HepG2 (cell line): ENCODE measurements around the gene PCGF3. TPM values are rescaled to one million over a fixed set of nuclear protein-coding genes. Genes with fewer than 3 reads are reported as not detected.
A peak's percentile ranks its signal among the peaks of the same experiment; 100 is the strongest.

ENCODE experiments used
- ATF7 ChIP-seq, 2 experiments: fragments of 450-650 bp in 1 of 2; sonication (generic) in 1 of 2; formaldehyde crosslinking in 1 of 2; IDR thresholded peaks; 2 replicates each; pipeline versions ENCODE4 v1.4.0 to v1.6.1; 2016 to 2020; ENCODE audit warnings: antibody characterized with exemption in 1 of 2, mild to moderate bottlenecking in 1 of 2, missing genetic modification reagents in 1 of 2
- CBX1 ChIP-seq: IDR thresholded peaks from one replicate; pipeline ENCODE4 v1.6.1; 2016; ENCODE audit warnings: antibody characterized with exemption, low read depth
- ERF ChIP-seq: IDR thresholded peaks from 2 replicates; pipeline ENCODE4 v1.6.1; 2018; ENCODE audit warnings: missing biosample characterization, missing genetic modification reagents
- HDAC2 ChIP-seq: sonication (generic); formaldehyde crosslinking; IDR thresholded peaks from 2 replicates; pipeline ENCODE4 v1.4.0; 2020; ENCODE audit warnings: missing genetic modification reagents
- IKZF1 ChIP-seq: fragments of 450-650 bp; IDR thresholded peaks from 2 replicates; pipeline ENCODE4 v1.7.1; 2016
- ISL2 ChIP-seq: sonication (generic); formaldehyde crosslinking; IDR thresholded peaks from 2 replicates; pipeline ENCODE4 v1.5.0; 2020; ENCODE audit warnings: missing genetic modification reagents
- MATR3 ChIP-seq: sonication (generic); formaldehyde crosslinking; IDR thresholded peaks from 2 replicates; pipeline ENCODE4 v1.4.0; 2020; ENCODE audit warnings: missing genetic modification reagents
- MIER3 ChIP-seq: IDR thresholded peaks from 2 replicates; pipeline ENCODE4 v1.6.1; 2016; ENCODE audit warnings: missing compliant biosample characterization, borderline replicate concordance
- NCOA5 ChIP-seq: sonication (generic); formaldehyde crosslinking; IDR thresholded peaks from 2 replicates; pipeline ENCODE4 v1.4.0; 2020; ENCODE audit warnings: missing genetic modification reagents
- NFYB ChIP-seq: sonication (generic); formaldehyde crosslinking; IDR thresholded peaks from 2 replicates; pipeline ENCODE4 v1.4.0; 2020; ENCODE audit warnings: missing genetic modification reagents
- PAWR ChIP-seq: sonication (generic); formaldehyde crosslinking; IDR thresholded peaks from 2 replicates; pipeline ENCODE4 v1.4.0; 2020; ENCODE audit warnings: missing genetic modification reagents, mild to moderate bottlenecking, borderline replicate concordance
- RARA ChIP-seq: IDR thresholded peaks from 2 replicates; pipeline ENCODE4 v1.6.1; 2016; ENCODE audit warnings: missing genetic modification reagents, missing compliant biosample characterization
- RBFOX2 ChIP-seq: fragments of 200-400 bp; formaldehyde crosslinking; IDR thresholded peaks from 2 replicates; pipeline ENCODE4 v1.6.1; 2017; ENCODE audit warnings: low read depth, mild to moderate bottlenecking, low read length
- RXRA ChIP-seq: sonication (generic); formaldehyde crosslinking; IDR thresholded peaks from 2 replicates; pipeline ENCODE4 v1.5.1; 2020; ENCODE audit warnings: missing genetic modification reagents
- ZBTB7B ChIP-seq: sonication (generic); formaldehyde crosslinking; IDR thresholded peaks from 2 replicates; pipeline ENCODE4 v1.4.0; 2020; ENCODE audit warnings: missing genetic modification reagents
- ZNF282 ChIP-seq: fragments of 450-650 bp; IDR thresholded peaks from 2 replicates; pipeline ENCODE4 v1.6.1; 2018; ENCODE audit not compliant: partially characterized antibody
- ZNF468 ChIP-seq: sonication (generic); formaldehyde crosslinking; IDR thresholded peaks from 2 replicates; pipeline ENCODE4 v1.8.0; 2022; ENCODE audit warnings: mild to moderate bottlenecking, moderate library complexity, missing genetic modification reagents
- ZNF549 ChIP-seq: sonication (generic); formaldehyde crosslinking; IDR thresholded peaks from 2 replicates; pipeline ENCODE4 v1.5.0; 2020; ENCODE audit warnings: missing genetic modification reagents
- ZNF816 ChIP-seq: sonication (generic); formaldehyde crosslinking; IDR thresholded peaks from 2 replicates; pipeline ENCODE4 v1.8.0; 2022; ENCODE audit warnings: missing genetic modification reagents, mild to moderate bottlenecking, borderline replicate concordance
- polyA plus RNA-seq, 8 experiments: library from polyadenylated mRNA; depleted of rRNA in 3 of 8; stranded (reverse) in 7 of 8; unstranded in 1 of 8; fragments of >200 nt; fragmentation: Illumina TruSeq in 4 of 8; extraction: Trizol in 4 of 8; gene quantifications; 2 replicates each; pipeline versions ENCODE4 v1.2.1 to v1.2.3, GENCODE V29; 2011 to 2016; ENCODE audit warnings: low read depth in 4 of 8, missing spikeins in 1 of 8, mixed read lengths in 1 of 8; ENCODE audit not compliant: insufficient read depth in 1 of 8
- total RNA-seq, 5 experiments: library from RNA; depleted of rRNA; stranded (reverse); fragments of >200 nt; fragmentation: Illumina TruSeq; extraction: Trizol; gene quantifications; 2 replicates each; pipeline ENCODE4 v1.2.3, GENCODE V29; 2016; ENCODE audit warnings: low read depth in 1 of 5
- TF ChIP-seq, protein P1 (sequence below): conservative IDR thresholded peaks from 2 replicates; pipeline ENCODE4 v1.6.1; 2018; ENCODE audit warnings: missing genetic modification reagents
- TF ChIP-seq, protein P2 (sequence below): sonication (generic); formaldehyde crosslinking; IDR thresholded peaks from 2 replicates; pipeline ENCODE4 v1.5.0; 2020; ENCODE audit warnings: missing genetic modification reagents
- TF ChIP-seq, protein P3 (sequence below): sonication (generic); formaldehyde crosslinking; IDR thresholded peaks from 2 replicates; pipeline ENCODE4 v1.4.0; 2020; ENCODE audit warnings: mild to moderate bottlenecking, missing genetic modification reagents
- TF ChIP-seq, protein P4 (sequence below): sonication (generic); formaldehyde crosslinking; IDR thresholded peaks from 2 replicates; pipeline ENCODE4 v1.5.0; 2020; ENCODE audit warnings: mild to moderate bottlenecking, missing genetic modification reagents, borderline replicate concordance
- TF ChIP-seq, protein P5 (sequence below): sonication (generic); formaldehyde crosslinking; IDR thresholded peaks from 2 replicates; pipeline ENCODE4 v1.8.1; 2023; ENCODE audit warnings: missing genetic modification reagents, mild to moderate bottlenecking, borderline replicate concordance
- TF ChIP-seq, protein P6 (sequence below): sonication (generic); formaldehyde crosslinking; IDR thresholded peaks from 2 replicates; pipeline ENCODE4 v1.5.0; 2020; ENCODE audit warnings: missing genetic modification reagents, mild to moderate bottlenecking, borderline replicate concordance

PCGF3 gene
- total and polyA plus RNA-seq, 2 of the 13 experiments (the other 11 are each of a cell fraction or from before 2014, with no cell fraction given), result 28.6 to 66.2 TPM

DNA sequence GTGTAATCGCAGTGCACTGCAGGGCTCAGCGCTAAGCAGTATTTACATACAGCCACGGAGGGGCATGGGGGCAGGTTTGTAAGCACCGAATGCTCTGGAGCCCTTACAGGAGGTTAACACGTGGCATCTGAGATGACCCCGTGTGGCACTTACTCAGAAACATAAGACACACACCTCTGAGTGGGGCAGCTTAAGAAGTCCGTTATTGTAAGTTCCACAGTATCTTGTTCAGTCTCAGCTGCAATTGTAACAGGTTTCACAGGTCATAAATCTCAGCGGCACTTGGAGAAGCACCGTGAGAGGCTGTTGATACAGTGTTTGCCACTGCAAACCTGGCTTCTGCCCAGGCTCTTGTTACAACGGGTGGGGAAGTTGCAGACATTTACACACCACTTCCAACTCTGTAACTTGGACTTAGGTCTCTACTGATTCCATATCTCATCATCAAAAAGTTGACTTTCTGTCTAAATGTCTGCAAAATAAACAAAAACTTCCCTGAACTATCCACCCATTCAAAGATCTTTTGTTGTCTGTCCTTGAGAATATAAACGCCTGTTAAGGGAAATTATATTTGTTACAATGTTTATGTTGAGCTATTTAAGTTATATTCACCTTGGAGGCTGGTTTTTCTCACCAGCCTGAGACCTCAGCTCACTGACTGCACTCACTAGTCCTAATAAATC, 110.0 kb downstream of the PCGF3 start (continued):
- TF ChIP-seq RXRA (peak; percentile 39; the same call in 1 of the 2 replicates), ISL2 (CRISPR knock-in tag) (peak; percentile 77), ZNF282 (no peak), ZNF468 (CRISPR knock-in tag) (no peak), NFYB (CRISPR knock-in tag) (no peak), MATR3 (no peak), ZNF549 (no peak), ATF7 (IDR thresholded peaks at IDR 0.05) (no peak), ATF7 (CRISPR knock-in tag; IDR thresholded peaks at IDR 0.05) (no peak), MIER3 (peak; percentile 64; the same call in 1 of the 2 replicates), NCOA5 (CRISPR knock-in tag) (no peak), RARA (CRISPR knock-in tag) (peak; percentile 61), ZBTB7B (CRISPR knock-in tag) (no peak), RBFOX2 (no peak), CBX1 (no peak), HDAC2 (CRISPR knock-in tag) (peak; percentile 89), PAWR (CRISPR knock-in tag) (no peak), IKZF1 (no peak), ZNF816 (CRISPR knock-in tag) (no peak), ERF (peak; percentile 74)
- TF ChIP-seq, protein P1, sequence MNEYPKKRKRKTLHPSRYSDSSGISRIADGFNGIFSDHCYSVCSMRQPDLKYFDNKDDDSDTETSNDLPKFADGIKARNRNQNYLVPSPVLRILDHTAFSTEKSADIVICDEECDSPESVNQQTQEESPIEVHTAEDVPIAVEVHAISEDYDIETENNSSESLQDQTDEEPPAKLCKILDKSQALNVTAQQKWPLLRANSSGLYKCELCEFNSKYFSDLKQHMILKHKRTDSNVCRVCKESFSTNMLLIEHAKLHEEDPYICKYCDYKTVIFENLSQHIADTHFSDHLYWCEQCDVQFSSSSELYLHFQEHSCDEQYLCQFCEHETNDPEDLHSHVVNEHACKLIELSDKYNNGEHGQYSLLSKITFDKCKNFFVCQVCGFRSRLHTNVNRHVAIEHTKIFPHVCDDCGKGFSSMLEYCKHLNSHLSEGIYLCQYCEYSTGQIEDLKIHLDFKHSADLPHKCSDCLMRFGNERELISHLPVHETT (CRISPR knock-in tag), result 0 out of 2 replicates have a peak, but pooled peaks have one; percentile 34
- TF ChIP-seq, protein P2, sequence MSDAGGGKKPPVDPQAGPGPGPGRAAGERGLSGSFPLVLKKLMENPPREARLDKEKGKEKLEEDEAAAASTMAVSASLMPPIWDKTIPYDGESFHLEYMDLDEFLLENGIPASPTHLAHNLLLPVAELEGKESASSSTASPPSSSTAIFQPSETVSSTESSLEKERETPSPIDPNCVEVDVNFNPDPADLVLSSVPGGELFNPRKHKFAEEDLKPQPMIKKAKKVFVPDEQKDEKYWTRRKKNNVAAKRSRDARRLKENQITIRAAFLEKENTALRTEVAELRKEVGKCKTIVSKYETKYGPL (CRISPR knock-in tag), result no peak
- TF ChIP-seq, protein P3, sequence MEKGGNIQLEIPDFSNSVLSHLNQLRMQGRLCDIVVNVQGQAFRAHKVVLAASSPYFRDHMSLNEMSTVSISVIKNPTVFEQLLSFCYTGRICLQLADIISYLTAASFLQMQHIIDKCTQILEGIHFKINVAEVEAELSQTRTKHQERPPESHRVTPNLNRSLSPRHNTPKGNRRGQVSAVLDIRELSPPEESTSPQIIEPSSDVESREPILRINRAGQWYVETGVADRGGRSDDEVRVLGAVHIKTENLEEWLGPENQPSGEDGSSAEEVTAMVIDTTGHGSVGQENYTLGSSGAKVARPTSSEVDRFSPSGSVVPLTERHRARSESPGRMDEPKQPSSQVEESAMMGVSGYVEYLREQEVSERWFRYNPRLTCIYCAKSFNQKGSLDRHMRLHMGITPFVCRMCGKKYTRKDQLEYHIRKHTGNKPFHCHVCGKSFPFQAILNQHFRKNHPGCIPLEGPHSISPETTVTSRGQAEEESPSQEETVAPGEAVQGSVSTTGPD (CRISPR knock-in tag), result no peak
- TF ChIP-seq, protein P4, sequence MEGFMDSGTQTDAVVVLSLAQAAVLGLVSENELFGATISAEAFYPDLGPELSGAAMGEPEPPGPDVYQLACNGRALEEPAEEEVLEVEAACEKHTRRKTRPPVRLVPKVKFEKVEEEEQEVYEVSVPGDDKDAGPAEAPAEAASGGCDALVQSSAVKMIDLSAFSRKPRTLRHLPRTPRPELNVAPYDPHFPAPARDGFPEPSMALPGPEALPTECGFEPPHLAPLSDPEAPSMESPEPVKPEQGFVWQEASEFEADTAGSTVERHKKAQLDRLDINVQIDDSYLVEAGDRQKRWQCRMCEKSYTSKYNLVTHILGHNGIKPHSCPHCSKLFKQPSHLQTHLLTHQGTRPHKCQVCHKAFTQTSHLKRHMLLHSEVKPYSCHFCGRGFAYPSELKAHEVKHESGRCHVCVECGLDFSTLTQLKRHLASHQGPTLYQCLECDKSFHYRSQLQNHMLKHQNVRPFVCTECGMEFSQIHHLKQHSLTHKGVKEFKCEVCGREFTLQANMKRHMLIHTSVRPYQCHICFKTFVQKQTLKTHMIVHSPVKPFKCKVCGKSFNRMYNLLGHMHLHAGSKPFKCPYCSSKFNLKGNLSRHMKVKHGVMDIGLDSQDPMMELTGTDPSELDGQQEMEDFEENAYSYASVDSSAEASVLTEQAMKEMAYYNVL (CRISPR knock-in tag), result no peak
- TF ChIP-seq, protein P5, sequence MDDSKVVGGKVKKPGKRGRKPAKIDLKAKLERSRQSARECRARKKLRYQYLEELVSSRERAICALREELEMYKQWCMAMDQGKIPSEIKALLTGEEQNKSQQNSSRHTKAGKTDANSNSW, result no peak
- TF ChIP-seq, protein P6, sequence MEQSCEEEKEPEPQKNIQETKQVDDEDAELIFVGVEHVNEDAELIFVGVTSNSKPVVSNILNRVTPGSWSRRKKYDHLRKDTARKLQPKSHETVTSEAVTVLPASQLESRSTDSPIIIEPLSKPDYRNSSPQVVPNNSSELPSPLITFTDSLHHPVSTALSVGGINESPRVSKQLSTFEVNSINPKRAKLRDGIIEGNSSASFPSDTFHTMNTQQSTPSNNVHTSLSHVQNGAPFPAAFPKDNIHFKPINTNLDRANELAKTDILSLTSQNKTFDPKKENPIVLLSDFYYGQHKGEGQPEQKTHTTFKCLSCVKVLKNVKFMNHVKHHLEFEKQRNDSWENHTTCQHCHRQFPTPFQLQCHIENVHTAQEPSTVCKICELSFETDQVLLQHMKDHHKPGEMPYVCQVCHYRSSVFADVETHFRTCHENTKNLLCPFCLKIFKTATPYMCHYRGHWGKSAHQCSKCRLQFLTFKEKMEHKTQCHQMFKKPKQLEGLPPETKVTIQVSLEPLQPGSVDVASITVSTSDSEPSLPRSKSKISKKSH (CRISPR knock-in tag), result no peak
